Liver (tissue), 9 donors: ENCODE measurements around the gene THEM5. TPM values are rescaled to one million over a fixed set of nuclear protein-coding genes. Genes with fewer than 3 reads are reported as not detected.

ENCODE experiments used
- DNase-seq: peaks from one replicate; pipeline ENCODE4 v3.0.0-alpha.2; 2017; ENCODE audit warnings: low spot score
- H3K27ac ChIP-seq, 2 donors: one replicate each; pipeline ENCODE4 v1.7.0; 2013; ENCODE audit warnings: inconsistent platforms in 2 of 2, low read length in 2 of 2, control low read depth in 1 of 2, low read depth in 1 of 2, mild to moderate bottlenecking in 1 of 2
- H3K27me3 ChIP-seq, 4 donors: one replicate each; pipeline versions ENCODE4 v1.6.1 to v1.7.0; 2013; ENCODE audit warnings: low read length in 3 of 4, inconsistent platforms in 1 of 4, mild to moderate bottlenecking in 1 of 4, moderate library complexity in 1 of 4; ENCODE audit not compliant: control insufficient read depth in 4 of 4, insufficient read depth in 4 of 4
- H3K36me3 ChIP-seq, 4 donors: one replicate each; pipeline versions ENCODE4 v1.6.1 to v1.7.0; 2013; ENCODE audit warnings: low read length in 3 of 4, mild to moderate bottlenecking in 3 of 4, low read depth in 1 of 4, moderate library complexity in 1 of 4; ENCODE audit not compliant: control insufficient read depth in 4 of 4, insufficient read depth in 3 of 4
- H3K4me1 ChIP-seq, 4 donors: one replicate each; pipeline versions ENCODE4 v1.6.1 to v1.7.0; 2013; ENCODE audit warnings: low read length in 3 of 4, mild to moderate bottlenecking in 3 of 4, moderate library complexity in 1 of 4; ENCODE audit not compliant: control insufficient read depth in 4 of 4, insufficient read depth in 4 of 4
- H3K4me3 ChIP-seq, 3 donors: one replicate each; pipeline versions ENCODE4 v1.6.1 to v1.7.0; 2013; ENCODE audit warnings: low read length in 3 of 3, control low read depth in 1 of 3, low read depth in 1 of 3, mild to moderate bottlenecking in 1 of 3
- H3K9ac ChIP-seq, 2 donors: one replicate each; pipeline ENCODE4 v1.7.0; 2013; ENCODE audit warnings: low read length in 2 of 2, mild to moderate bottlenecking in 2 of 2, moderate library complexity in 2 of 2, control low read depth in 1 of 2, low read depth in 1 of 2
- H3K9me3 ChIP-seq, 4 donors: one replicate each; pipeline versions ENCODE4 v1.6.1 to v1.7.0; 2013; ENCODE audit warnings: low read length in 3 of 4; ENCODE audit not compliant: control insufficient read depth in 4 of 4
- ATF3 ChIP-seq: IDR thresholded peaks from 2 replicates; pipeline ENCODE4 v1.6.1; 2016; ENCODE audit warnings: antibody characterized with exemption
- CTCF ChIP-seq: fragments of 150-350 bp; IDR thresholded peaks from 2 replicates; pipeline ENCODE4 v1.5.1; 2017; ENCODE audit warnings: improper control_type of control experiment, low read depth, low read length; ENCODE audit not compliant: missing input control
- HNF4A ChIP-seq, 2 donors: conservative IDR thresholded peaks; 2 replicates each; pipeline ENCODE4 v1.6.1; 2016; ENCODE audit warnings: antibody characterized with exemption in 2 of 2, mild to moderate bottlenecking in 2 of 2
- MAX ChIP-seq: IDR thresholded peaks from 2 replicates; pipeline ENCODE4 v1.6.1; 2016; ENCODE audit warnings: antibody characterized with exemption
- NR2F2 ChIP-seq: IDR thresholded peaks from 2 replicates; pipeline ENCODE4 v1.6.1; 2016; ENCODE audit warnings: antibody characterized with exemption
- REST ChIP-seq: IDR thresholded peaks from 2 replicates; pipeline ENCODE4 v1.6.1; 2016; ENCODE audit warnings: antibody characterized with exemption, mild to moderate bottlenecking
- RXRA ChIP-seq, 2 donors: IDR thresholded peaks; 2 replicates each; pipeline ENCODE4 v1.6.1; 2017 to 2018; ENCODE audit warnings: antibody characterized with exemption in 2 of 2, mild to moderate bottlenecking in 1 of 2
- TAF1 ChIP-seq: conservative IDR thresholded peaks from 2 replicates; pipeline ENCODE4 v1.6.1; 2016; ENCODE audit warnings: antibody characterized with exemption, mild to moderate bottlenecking
- ZBTB33 ChIP-seq: IDR thresholded peaks from 2 replicates; pipeline ENCODE4 v1.6.1; 2016; ENCODE audit warnings: antibody characterized with exemption
- WGBS: extraction: QIAGEN DNeasy Blood & Tissue Kit; methylation state at CpG from one replicate; pipeline ENCODE4 v1.1.7; 2013; 5-methylcytosine and 5-hydroxymethylcytosine counted together
- polyA plus RNA-seq, 2 donors: library from polyadenylated mRNA; stranded (reverse) in 1 of 2; unstranded in 1 of 2; fragments of 200-250 nt in 1 of 2; fragments of >200 nt in 1 of 2; fragmentation: Nextera tagmentation in 1 of 2; extraction: Ambion mirVana in 1 of 2; gene quantifications; one replicate each; pipeline versions ENCODE4 v1.2.1 to v1.2.3, GENCODE V29; 2013 to 2015
- total RNA-seq, 2 donors: library from RNA; depleted of rRNA; stranded (reverse); fragments of >200 nt; gene quantifications; one replicate each; pipeline ENCODE4 v1.2.3, GENCODE V29; 2014
- donor health status: healthy.
- donor health status: healthy.
- donor health status: healthy.
- donor health status: healthy.
- donor health status: healthy.

Gene THEM5
- total and polyA plus RNA-seq, 4 donors = 0.09 TPM; not detected in 3

GRCh38 chr1:151825751-151826660 lies 27.5 kb downstream of the THEM5 start:
- no peak for DNase-seq
- H3K27ac ChIP-seq = no peak overlapping the region
- no peak for TF ChIP-seq CTCF
- no peak for TF ChIP-seq ZBTB33
- no peak for TF ChIP-seq RXRA (IDR thresholded peaks at IDR 0.05)
- no peak for TF ChIP-seq ATF3
- TF ChIP-seq TAF1 = no peak
- no peak for TF ChIP-seq MAX
- no peaks in the 10 kb centered on the region for H3K27me3 ChIP-seq
- no peaks in the 10 kb centered on the region for H3K9me3 ChIP-seq
- H3K4me3 ChIP-seq = no peak overlapping the region
- H3K4me1 ChIP-seq = peaks cover 11 to 87% (median 67%) of the 10 kb centered on the region in 4 donors
- no peak overlapping the region for H3K9ac ChIP-seq
- 67% methylated on average over 21 of the region's 21 CpGs for WGBS
- H3K36me3 ChIP-seq = peaks cover 2 to 12% (median 4%) of the 10 kb centered on the region in 4 donors

- Histone ChIP-seq H3K4me1 (peaks cover 14 to 91% (median 72%) of the 10 kb centered on the region in 4 donors), H3K27me3 (no peaks in the 10 kb centered on the region), H3K9me3 (no peaks in the 10 kb centered on the region), H3K36me3 (peaks cover 2 to 12% (median 4%) of the 10 kb centered on the region in 4 donors), H3K4me3 (no peak overlapping the region), H3K9ac (no peak overlapping the region), H3K27ac (no peak overlapping the region)
- WGBS = 45% methylated on average over 9 of the region's 9 CpGs
- DNase-seq = no peak
- no peak for TF ChIP-seq NR2F2
- TF ChIP-seq RXRA (IDR thresholded peaks at IDR 0.05) = peak; percentile 20 to 58
- TF ChIP-seq HNF4A (conservative IDR thresholded peaks at IDR 0.05) = no peak
- no peak for TF ChIP-seq REST
- TF ChIP-seq TAF1 = no peak
Measured at GRCh38 chr1:151825204-151825603, 28.3 kb downstream of the THEM5 start.
